Measurements from ENCODE around the gene UPB1. TPM values are rescaled to one million over a fixed set of nuclear protein-coding genes. Genes with fewer than 3 reads are reported as not detected.
"Not testable (repeated sequence)": the region's sequence is repeated elsewhere in the genome, so short reads cannot be mapped to it uniquely, and the experiment has no call there.

Gene UPB1
- total RNA-seq, 1 experiment from 2014 or later = not detected

GRCh38 chr22:24536089-24536488, 41.0 kb downstream of the UPB1 start:
- no peaks in the 10 kb centered on the region for H3K27me3 ChIP-seq
- H3K36me3 ChIP-seq = peaks cover 2% of the 10 kb centered on the region
- no peaks in the 10 kb centered on the region for H3K9me3 ChIP-seq
- no peak for DNase-seq
- H3K4me3 ChIP-seq = no peak overlapping the region

GRCh38 chr22:24540470-24540869, 45.3 kb downstream of the UPB1 start:
- no peaks in the 10 kb centered on the region for H3K9me3 ChIP-seq
- H3K27me3 ChIP-seq = no peaks in the 10 kb centered on the region
- no peak for DNase-seq
- H3K4me3 ChIP-seq = no peak overlapping the region
- peaks cover 30% of the 10 kb centered on the region for H3K36me3 ChIP-seq

- DNase-seq = no peak
- no peaks in the 10 kb centered on the region for H3K27me3 ChIP-seq
- no peaks in the 10 kb centered on the region for H3K9me3 ChIP-seq
- peaks cover 36% of the 10 kb centered on the region for H3K36me3 ChIP-seq
- no peak overlapping the region for H3K4me3 ChIP-seq
Observed at GRCh38 chr22:24541681-24542515, 46.8 kb downstream of the UPB1 start.

- no peaks in the 10 kb centered on the region for H3K27me3 ChIP-seq
- H3K4me3 ChIP-seq = no peak overlapping the region
- no peak for DNase-seq
- H3K9me3 ChIP-seq = no peaks in the 10 kb centered on the region
- H3K36me3 ChIP-seq = peaks cover 42% of the 10 kb centered on the region
Observed at GRCh38 chr22:24542641-24543040, 47.5 kb downstream of the UPB1 start.

GRCh38 chr22:24543185-24543601, 48.1 kb downstream of the UPB1 start:
- H3K36me3 ChIP-seq = peaks cover 43% of the 10 kb centered on the region
- no peak overlapping the region for H3K4me3 ChIP-seq

GRCh38 chr22:24543679-24544243, 48.6 kb downstream of the UPB1 start:
- Histone ChIP-seq H3K27me3 (no peaks in the 10 kb centered on the region), H3K36me3 (peaks cover 46% of the 10 kb centered on the region), H3K4me3 (no peak overlapping the region), H3K9me3 (no peaks in the 10 kb centered on the region)
- no peak for DNase-seq

More at GRCh38 chr22:24543185-24543601, 48.1 kb downstream of the UPB1 start:
- DNase-seq = no peak
- no peaks in the 10 kb centered on the region for H3K9me3 ChIP-seq
- no peaks in the 10 kb centered on the region for H3K27me3 ChIP-seq

GRCh38 chr22:24548812-24549211, 53.7 kb downstream of the UPB1 start:
- no peak overlapping the region for H3K4me3 ChIP-seq
- no peak for DNase-seq
- H3K9me3 ChIP-seq = no peaks in the 10 kb centered on the region
- peaks cover 31% of the 10 kb centered on the region for H3K36me3 ChIP-seq
- H3K27me3 ChIP-seq = no peaks in the 10 kb centered on the region

GRCh38 chr22:24550028-24550901, 55.1 kb downstream of the UPB1 start:
- no peaks in the 10 kb centered on the region for H3K9me3 ChIP-seq
- no peak for DNase-seq
- H3K36me3 ChIP-seq = peaks cover 23% of the 10 kb centered on the region
- H3K4me3 ChIP-seq = no peak overlapping the region
- H3K27me3 ChIP-seq = no peaks in the 10 kb centered on the region

- peaks cover 20% of the 10 kb centered on the region for H3K36me3 ChIP-seq
- no peaks in the 10 kb centered on the region for H3K9me3 ChIP-seq
- DNase-seq = no peak
- no peak overlapping the region for H3K4me3 ChIP-seq
- H3K27me3 ChIP-seq = no peaks in the 10 kb centered on the region
Observed at GRCh38 chr22:24550902-24551435, 55.8 kb downstream of the UPB1 start.

GRCh38 chr22:24552503-24553286, 57.6 kb downstream of the UPB1 start:
- not testable (repeated sequence) for DNase-seq, H3K4me3 ChIP-seq, H3K9me3 ChIP-seq, H3K27me3 ChIP-seq
- H3K36me3 ChIP-seq = peaks cover 21% of the 10 kb centered on the region

- DNase-seq = no peak
- Histone ChIP-seq H3K9me3 (no peaks in the 10 kb centered on the region), H3K36me3 (peaks cover 29% of the 10 kb centered on the region)
Observed at GRCh38 chr22:24553597-24554312, 58.6 kb downstream of the UPB1 start.

GRCh38 chr22:24554313-24555164, 59.4 kb downstream of the UPB1 start, which contains the start of gene GUCD1:
TSS of gene GUCD1 (minus strand) at chr22:24555138. CDS start at chr22:24554991, 147 bp downstream.
- H3K9me3 ChIP-seq = no peaks in the 10 kb centered on the region
- peaks cover 37% of the 10 kb centered on the region for H3K36me3 ChIP-seq
- H3K27me3 ChIP-seq = no peaks in the 10 kb centered on the region
- peak; percentile 37 for DNase-seq
- peak within 1 kb of the TSS; percentile 89 for H3K4me3 ChIP-seq

More at GRCh38 chr22:24553597-24554312, 58.6 kb downstream of the UPB1 start:
- Histone ChIP-seq H3K27me3 (no peaks in the 10 kb centered on the region), H3K4me3 (peak overlapping the region; percentile 89)

- H3K36me3 ChIP-seq = peaks cover 39% of the 10 kb centered on the region
- H3K27me3 ChIP-seq = no peaks in the 10 kb centered on the region
- H3K4me3 ChIP-seq = peak within 1 kb of the TSS; percentile 89
- peak; percentile 99 for DNase-seq
- no peaks in the 10 kb centered on the region for H3K9me3 ChIP-seq
Observed at GRCh38 chr22:24555165-24556039, 60.3 kb downstream of the UPB1 start, which contains the start of gene SNRPD3. TSS of gene SNRPD3 (plus strand) at chr22:24555999. CDS start at chr22:24557675, 1,676 bp downstream.

GRCh38 chr22:24559471-24559870, 64.3 kb downstream of the UPB1 start:
- no peak overlapping the region for H3K4me3 ChIP-seq
- no peak for DNase-seq
- H3K9me3 ChIP-seq = no peaks in the 10 kb centered on the region
- peaks cover 62% of the 10 kb centered on the region for H3K36me3 ChIP-seq
- no peaks in the 10 kb centered on the region for H3K27me3 ChIP-seq
